ENCODE data around the gene DIPK1B.
A peak's percentile ranks its signal among the peaks of the same experiment; 100 is the strongest.

Gene DIPK1B

DNA sequence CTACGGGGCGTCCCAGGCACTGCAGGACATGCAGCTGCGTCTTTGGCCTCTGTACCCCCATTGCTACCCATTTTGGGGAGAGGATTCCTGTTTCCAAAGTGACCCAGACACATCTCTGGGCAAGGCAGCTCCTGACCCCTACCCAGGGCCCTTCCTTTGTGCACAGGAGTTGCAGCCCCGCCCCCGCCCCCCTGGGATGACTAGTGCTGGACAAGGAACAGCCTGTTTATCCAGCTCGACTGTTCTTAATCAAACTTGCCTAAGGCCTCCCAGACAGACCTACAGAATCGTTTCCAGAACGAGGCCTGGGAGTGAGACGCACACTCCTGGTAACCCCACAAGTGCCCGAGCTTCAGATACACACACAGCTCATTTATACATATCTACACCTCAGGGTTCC is 13.2 kb downstream of the DIPK1B start:
- peak overlapping the region; percentile 92 for H3K4me3 ChIP-seq (replicated peaks; ENCODE audit: insufficient read depth, low read length)
- peak; percentile 0; the same call in 1 of the 2 replicates for TF ChIP-seq POLR2AphosphoS5 (IDR thresholded peaks at IDR 0.05; ENCODE audit: low read depth)
- TF ChIP-seq, protein P1, sequence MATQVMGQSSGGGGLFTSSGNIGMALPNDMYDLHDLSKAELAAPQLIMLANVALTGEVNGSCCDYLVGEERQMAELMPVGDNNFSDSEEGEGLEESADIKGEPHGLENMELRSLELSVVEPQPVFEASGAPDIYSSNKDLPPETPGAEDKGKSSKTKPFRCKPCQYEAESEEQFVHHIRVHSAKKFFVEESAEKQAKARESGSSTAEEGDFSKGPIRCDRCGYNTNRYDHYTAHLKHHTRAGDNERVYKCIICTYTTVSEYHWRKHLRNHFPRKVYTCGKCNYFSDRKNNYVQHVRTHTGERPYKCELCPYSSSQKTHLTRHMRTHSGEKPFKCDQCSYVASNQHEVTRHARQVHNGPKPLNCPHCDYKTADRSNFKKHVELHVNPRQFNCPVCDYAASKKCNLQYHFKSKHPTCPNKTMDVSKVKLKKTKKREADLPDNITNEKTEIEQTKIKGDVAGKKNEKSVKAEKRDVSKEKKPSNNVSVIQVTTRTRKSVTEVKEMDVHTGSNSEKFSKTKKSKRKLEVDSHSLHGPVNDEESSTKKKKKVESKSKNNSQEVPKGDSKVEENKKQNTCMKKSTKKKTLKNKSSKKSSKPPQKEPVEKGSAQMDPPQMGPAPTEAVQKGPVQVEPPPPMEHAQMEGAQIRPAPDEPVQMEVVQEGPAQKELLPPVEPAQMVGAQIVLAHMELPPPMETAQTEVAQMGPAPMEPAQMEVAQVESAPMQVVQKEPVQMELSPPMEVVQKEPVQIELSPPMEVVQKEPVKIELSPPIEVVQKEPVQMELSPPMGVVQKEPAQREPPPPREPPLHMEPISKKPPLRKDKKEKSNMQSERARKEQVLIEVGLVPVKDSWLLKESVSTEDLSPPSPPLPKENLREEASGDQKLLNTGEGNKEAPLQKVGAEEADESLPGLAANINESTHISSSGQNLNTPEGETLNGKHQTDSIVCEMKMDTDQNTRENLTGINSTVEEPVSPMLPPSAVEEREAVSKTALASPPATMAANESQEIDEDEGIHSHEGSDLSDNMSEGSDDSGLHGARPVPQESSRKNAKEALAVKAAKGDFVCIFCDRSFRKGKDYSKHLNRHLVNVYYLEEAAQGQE (IDR thresholded peaks at IDR 0.05; ENCODE audit: insufficient replicate concordance, low read depth) = no peak

DNA sequence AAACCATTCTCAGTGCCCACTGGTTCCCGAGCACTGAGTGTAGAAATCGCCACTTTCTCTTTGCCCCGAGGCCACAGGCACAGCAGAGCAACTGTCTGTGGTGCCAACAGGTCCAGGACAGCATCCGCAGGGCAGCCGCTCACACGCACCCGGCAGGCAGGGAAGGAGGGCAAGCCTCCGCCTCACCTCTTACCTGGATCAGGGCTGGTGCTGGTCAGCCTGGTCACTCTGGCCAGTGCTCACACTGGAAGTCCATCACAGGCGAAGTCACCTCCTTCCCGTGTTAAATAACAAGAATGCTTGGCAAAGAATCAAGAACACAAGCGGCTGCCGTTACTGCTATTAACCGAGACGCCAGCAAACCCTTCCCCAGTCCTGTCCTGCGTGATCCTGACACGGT is 13.7 kb downstream of the DIPK1B start:
- no peak for DNase-seq (ENCODE audit: low read depth in 1 of 2, low spot score in 1 of 2)
- TF ChIP-seq, protein P1 (IDR thresholded peaks at IDR 0.05; ENCODE audit: insufficient replicate concordance, low read depth) = no peak
- TF ChIP-seq POLR2AphosphoS5 (IDR thresholded peaks at IDR 0.05; ENCODE audit: low read depth) = no peak; the same call in 1 of the 2 replicates
- TF ChIP-seq, protein P2, sequence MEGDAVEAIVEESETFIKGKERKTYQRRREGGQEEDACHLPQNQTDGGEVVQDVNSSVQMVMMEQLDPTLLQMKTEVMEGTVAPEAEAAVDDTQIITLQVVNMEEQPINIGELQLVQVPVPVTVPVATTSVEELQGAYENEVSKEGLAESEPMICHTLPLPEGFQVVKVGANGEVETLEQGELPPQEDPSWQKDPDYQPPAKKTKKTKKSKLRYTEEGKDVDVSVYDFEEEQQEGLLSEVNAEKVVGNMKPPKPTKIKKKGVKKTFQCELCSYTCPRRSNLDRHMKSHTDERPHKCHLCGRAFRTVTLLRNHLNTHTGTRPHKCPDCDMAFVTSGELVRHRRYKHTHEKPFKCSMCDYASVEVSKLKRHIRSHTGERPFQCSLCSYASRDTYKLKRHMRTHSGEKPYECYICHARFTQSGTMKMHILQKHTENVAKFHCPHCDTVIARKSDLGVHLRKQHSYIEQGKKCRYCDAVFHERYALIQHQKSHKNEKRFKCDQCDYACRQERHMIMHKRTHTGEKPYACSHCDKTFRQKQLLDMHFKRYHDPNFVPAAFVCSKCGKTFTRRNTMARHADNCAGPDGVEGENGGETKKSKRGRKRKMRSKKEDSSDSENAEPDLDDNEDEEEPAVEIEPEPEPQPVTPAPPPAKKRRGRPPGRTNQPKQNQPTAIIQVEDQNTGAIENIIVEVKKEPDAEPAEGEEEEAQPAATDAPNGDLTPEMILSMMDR (IDR thresholded peaks at IDR 0.05; ENCODE audit: insufficient read depth, low read length) = no peak
- TF ChIP-seq GABPA (IDR thresholded peaks at IDR 0.05; ENCODE audit: low read depth) = no peak
- no peak for TF ChIP-seq SPI1 (IDR thresholded peaks at IDR 0.05; ENCODE audit: borderline replicate concordance, low read depth)
- peak overlapping the region; percentile 92 for H3K4me3 ChIP-seq (replicated peaks; ENCODE audit: insufficient read depth, low read length)
- H3K27me3 ChIP-seq (ENCODE audit: insufficient read depth, poor library complexity, severe bottlenecking) = no peaks in the 10 kb centered on the region
- H3K27ac ChIP-seq (replicated peaks) = peak overlapping the region; percentile 79

More for the DNA sequence above, 13.2 kb downstream of the DIPK1B start:
- DNase-seq (ENCODE audit: low read depth in 1 of 2, low spot score in 1 of 2) = no peak
- H3K27ac ChIP-seq (replicated peaks) = peak overlapping the region; percentile 79
- H3K27me3 ChIP-seq (ENCODE audit: insufficient read depth, poor library complexity, severe bottlenecking) = no peaks in the 10 kb centered on the region

DNA sequence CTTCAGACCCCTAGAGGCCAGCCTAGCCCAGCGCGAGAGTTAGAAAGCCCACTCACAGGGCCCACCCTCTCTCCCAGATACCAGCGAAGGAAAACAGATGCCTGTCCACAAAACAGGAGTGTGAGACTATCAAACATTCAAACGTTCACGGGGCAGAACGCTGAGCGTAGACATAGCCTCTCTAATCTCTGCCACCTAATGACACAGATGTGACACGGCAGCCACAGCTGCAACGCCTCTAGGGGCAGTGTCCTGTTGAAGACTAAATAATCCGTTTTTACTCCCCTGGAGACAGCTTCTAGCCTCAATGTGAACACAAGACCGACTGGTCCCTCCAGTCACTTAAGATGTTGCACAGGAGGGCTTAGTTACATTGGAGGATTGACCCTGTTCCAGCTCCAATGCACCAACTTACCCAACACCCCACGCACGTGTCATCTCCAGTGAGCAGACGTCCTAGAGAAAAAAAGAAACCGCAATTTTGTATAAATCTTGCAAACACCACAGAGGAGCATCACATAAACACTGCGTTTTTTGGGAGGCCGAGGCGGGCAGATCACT is 14.3 kb downstream of the DIPK1B start:
- H3K4me3 ChIP-seq (replicated peaks; ENCODE audit: insufficient read depth, low read length) = peak overlapping the region; percentile 92
- H3K27ac ChIP-seq (replicated peaks) = peak overlapping the region; percentile 79
- peak; percentile 56 to 63 for DNase-seq (ENCODE audit: low read depth in 1 of 2, low spot score in 1 of 2)
- no peaks in the 10 kb centered on the region for H3K27me3 ChIP-seq (ENCODE audit: insufficient read depth, poor library complexity, severe bottlenecking)
- no peak for TF ChIP-seq GABPA (IDR thresholded peaks at IDR 0.05; ENCODE audit: low read depth)
- TF ChIP-seq, protein P2 (IDR thresholded peaks at IDR 0.05; ENCODE audit: insufficient read depth, low read length) = peak; percentile 83

DNA sequence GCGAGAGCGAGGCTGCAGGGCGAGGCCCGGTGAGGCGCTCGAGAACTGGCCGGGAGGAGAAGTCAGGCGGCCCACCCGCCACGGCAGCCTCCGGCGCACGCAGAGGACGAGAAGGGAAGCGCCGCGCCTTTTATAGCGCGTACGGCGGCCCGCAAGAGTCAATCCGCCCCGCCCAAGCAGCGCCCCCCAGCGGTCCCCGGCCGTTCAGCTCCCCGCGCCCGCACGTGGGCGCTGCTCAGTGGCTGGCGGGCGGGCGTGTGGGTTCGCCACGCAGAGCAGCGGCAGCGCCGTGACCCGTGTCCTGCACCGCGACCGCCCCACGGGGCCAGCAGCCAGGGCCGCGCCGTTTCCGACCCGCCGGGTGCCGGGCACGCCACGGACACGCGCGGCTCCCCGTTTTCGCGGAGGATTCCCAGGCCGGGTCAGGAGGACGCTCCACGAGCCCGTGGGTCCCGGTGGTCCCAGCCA is 15.7 kb downstream of the DIPK1B start:
- DNase-seq (ENCODE audit: low read depth in 1 of 2, low spot score in 1 of 2) = peak; percentile 86 to 89
- Histone ChIP-seq H3K27ac (replicated peaks) (peak overlapping the region; percentile 83), H3K27me3 (ENCODE audit: insufficient read depth, poor library complexity, severe bottlenecking) (no peaks in the 10 kb centered on the region), H3K4me3 (replicated peaks; ENCODE audit: insufficient read depth, low read length) (peak overlapping the region; percentile 92)
- TF ChIP-seq, protein P2 (IDR thresholded peaks at IDR 0.05; ENCODE audit: insufficient read depth, low read length) = peak; percentile 44
- peak; percentile 39; the same call in 1 of the 2 replicates for TF ChIP-seq SPI1 (IDR thresholded peaks at IDR 0.05; ENCODE audit: borderline replicate concordance, low read depth)
- peak; percentile 97 for TF ChIP-seq POLR2AphosphoS5 (IDR thresholded peaks at IDR 0.05; ENCODE audit: low read depth)
- TF ChIP-seq, protein P1 (IDR thresholded peaks at IDR 0.05; ENCODE audit: insufficient replicate concordance, low read depth) = peak; percentile 80
- no peak for TF ChIP-seq GABPA (IDR thresholded peaks at IDR 0.05; ENCODE audit: low read depth)
